ENCODE measurements around the gene SPATA7. TPM values are rescaled to one million over a fixed set of nuclear protein-coding genes. Genes with fewer than 3 reads are reported as not detected.
A peak's percentile ranks its signal among the peaks of the same experiment; 100 is the strongest.

The SPATA7 gene
- total RNA-seq, 1 experiment from 2014 or later: 5.2 TPM

DNA sequence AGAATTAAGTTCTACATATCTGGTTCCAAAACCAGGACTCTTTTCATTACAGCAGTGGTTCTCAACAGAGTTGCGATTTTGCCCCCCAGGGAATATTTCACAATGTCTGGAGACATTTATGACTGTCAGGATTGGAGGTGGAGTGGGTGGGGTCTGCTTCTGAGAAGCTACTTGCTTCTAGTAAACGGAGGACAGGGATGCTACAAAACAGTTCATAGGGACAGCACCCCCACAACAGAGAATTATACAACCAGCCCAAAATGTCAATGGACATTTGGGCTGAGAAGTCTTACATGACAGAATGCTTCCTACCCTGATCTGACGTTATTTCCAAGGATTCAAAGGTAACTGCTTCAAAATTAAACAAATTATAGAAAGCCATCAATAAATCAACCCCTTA, 739 bp upstream of the SPATA7 start:
- intact Hi-C loops (cut with micrococcal nuclease; ENCODE audit: unreplicated experiment): no loop called here
- Histone ChIP-seq H3K27me3 (replicated peaks; ENCODE audit: insufficient read depth, low read depth, low read length, poor library complexity) (peaks cover 12% of the 10 kb centered on the region), H3K4me1 (ENCODE audit: insufficient read depth, low read length, poor library complexity, severe bottlenecking) (peaks cover 12% of the 10 kb centered on the region), H3K9me3 (ENCODE audit: low read depth, low read length, poor library complexity, severe bottlenecking) (no peaks in the 10 kb centered on the region), H3K36me3 (ENCODE audit: insufficient read depth, low read length, poor library complexity, severe bottlenecking) (no peaks in the 10 kb centered on the region), H3K4me3 (ENCODE audit: low read depth, low read length, poor library complexity, severe bottlenecking) (peak overlapping the region; percentile 79), H3K27ac (ENCODE audit: low read depth, low read length, poor library complexity, severe bottlenecking) (no peak overlapping the region)
- ChIA-PET CTCF (interaction anchor here (1.6 kb wide), 1 partner anchor 195 kb away, joined by 5 read pairs; no protein-coding TSS in a partner anchor), POLR2A (ENCODE audit: low non-redundant PET) (no interaction called here)
- TF ChIP-seq EZH2 (IDR thresholded peaks at IDR 0.05; ENCODE audit: borderline replicate concordance, low read depth, low read length, poor library complexity, severe bottlenecking): no peak
- TF ChIP-seq, protein P1, sequence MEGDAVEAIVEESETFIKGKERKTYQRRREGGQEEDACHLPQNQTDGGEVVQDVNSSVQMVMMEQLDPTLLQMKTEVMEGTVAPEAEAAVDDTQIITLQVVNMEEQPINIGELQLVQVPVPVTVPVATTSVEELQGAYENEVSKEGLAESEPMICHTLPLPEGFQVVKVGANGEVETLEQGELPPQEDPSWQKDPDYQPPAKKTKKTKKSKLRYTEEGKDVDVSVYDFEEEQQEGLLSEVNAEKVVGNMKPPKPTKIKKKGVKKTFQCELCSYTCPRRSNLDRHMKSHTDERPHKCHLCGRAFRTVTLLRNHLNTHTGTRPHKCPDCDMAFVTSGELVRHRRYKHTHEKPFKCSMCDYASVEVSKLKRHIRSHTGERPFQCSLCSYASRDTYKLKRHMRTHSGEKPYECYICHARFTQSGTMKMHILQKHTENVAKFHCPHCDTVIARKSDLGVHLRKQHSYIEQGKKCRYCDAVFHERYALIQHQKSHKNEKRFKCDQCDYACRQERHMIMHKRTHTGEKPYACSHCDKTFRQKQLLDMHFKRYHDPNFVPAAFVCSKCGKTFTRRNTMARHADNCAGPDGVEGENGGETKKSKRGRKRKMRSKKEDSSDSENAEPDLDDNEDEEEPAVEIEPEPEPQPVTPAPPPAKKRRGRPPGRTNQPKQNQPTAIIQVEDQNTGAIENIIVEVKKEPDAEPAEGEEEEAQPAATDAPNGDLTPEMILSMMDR (conservative IDR thresholded peaks at IDR 0.05; ENCODE audit: low read depth, low read length): no peak
- no TSS peak for BruUV-seq (replicated peaks)
- peak; percentile 6 for DNase-seq (ENCODE audit: low spot score)

DNA sequence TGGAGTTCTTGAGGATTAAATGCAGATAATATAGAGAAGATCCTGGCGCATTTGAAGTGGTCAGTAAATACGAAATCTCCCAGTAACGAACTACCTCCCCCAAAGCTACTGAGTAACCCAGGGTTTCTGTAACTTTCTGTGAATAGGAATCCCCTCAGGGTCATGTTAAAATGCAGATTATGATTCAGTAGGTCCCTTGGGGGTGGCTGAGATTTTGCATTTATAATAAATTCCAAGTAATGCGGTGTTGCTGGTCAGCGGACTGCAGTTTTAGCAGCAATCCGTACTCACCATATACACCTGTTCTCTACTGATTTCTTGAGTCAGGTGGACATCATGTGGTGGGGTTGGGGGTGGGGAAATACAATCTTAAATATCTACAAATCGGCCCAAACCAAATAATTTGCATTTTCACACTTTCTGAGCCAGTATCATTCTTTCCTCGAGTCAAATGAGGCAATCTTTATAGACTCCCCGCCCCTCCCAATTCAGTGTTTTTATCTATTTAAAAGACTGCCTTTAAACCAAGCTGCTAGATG, 868 bp downstream of the SPATA7 start:
- intact Hi-C loops (cut with micrococcal nuclease; ENCODE audit: unreplicated experiment): no loop called here
- Histone ChIP-seq H3K27me3 (replicated peaks; ENCODE audit: insufficient read depth, low read depth, low read length, poor library complexity) (peaks cover 12% of the 10 kb centered on the region), H3K36me3 (ENCODE audit: insufficient read depth, low read length, poor library complexity, severe bottlenecking) (no peaks in the 10 kb centered on the region), H3K4me1 (ENCODE audit: insufficient read depth, low read length, poor library complexity, severe bottlenecking) (peaks cover 12% of the 10 kb centered on the region), H3K9me3 (ENCODE audit: low read depth, low read length, poor library complexity, severe bottlenecking) (no peaks in the 10 kb centered on the region), H3K4me3 (ENCODE audit: low read depth, low read length, poor library complexity, severe bottlenecking) (peak overlapping the region; percentile 79), H3K27ac (ENCODE audit: low read depth, low read length, poor library complexity, severe bottlenecking) (no peak overlapping the region)
- no peak for DNase-seq (ENCODE audit: low spot score)
- TF ChIP-seq, protein P1 (conservative IDR thresholded peaks at IDR 0.05; ENCODE audit: low read depth, low read length): no peak
- TF ChIP-seq EZH2 (IDR thresholded peaks at IDR 0.05; ENCODE audit: borderline replicate concordance, low read depth, low read length, poor library complexity, severe bottlenecking): no peak
- ChIA-PET CTCF (interaction anchor here (1.6 kb wide), 1 partner anchor 197 kb away, joined by 5 read pairs; no protein-coding TSS in a partner anchor), POLR2A (ENCODE audit: low non-redundant PET) (no interaction called here)
- no TSS peak for BruUV-seq (replicated peaks)

DNA sequence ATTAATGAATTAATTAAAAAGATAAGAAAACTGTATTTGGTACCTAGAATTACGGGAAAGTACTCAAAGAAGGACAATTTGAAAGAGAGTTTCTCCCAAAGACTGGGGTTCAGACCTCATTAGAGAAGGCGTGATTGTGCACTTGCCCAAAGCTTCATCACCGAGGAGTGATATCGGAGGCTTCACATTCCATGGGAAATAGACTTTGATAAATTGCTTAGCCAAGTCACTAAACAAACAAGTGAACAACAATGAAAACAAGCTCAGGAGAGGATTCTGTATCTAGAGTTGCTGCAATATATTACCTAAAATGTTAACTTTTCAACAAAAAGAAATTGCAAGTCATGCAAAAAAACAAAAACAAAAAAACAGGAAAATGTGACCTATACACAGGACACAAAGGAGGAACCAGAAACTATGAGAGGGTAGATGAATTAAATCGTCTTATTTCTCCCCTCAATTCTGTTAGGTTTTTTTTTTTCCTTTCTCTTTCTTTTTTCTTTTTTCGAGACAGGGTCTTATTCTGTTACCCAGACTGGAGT, 3.4 kb downstream of the SPATA7 start:
- no peak for DNase-seq (ENCODE audit: low spot score)
- no peaks in the 10 kb centered on the region for H3K36me3 ChIP-seq (ENCODE audit: insufficient read depth, low read length, poor library complexity, severe bottlenecking)
- ChIA-PET CTCF (no interaction called here), POLR2A (ENCODE audit: low non-redundant PET) (no interaction called here)
- H3K9me3 ChIP-seq (ENCODE audit: low read depth, low read length, poor library complexity, severe bottlenecking): no peaks in the 10 kb centered on the region
- BruUV-seq (replicated peaks): no TSS peak
- TF ChIP-seq, protein P1 (conservative IDR thresholded peaks at IDR 0.05; ENCODE audit: low read depth, low read length): no peak
- TF ChIP-seq EZH2 (IDR thresholded peaks at IDR 0.05; ENCODE audit: borderline replicate concordance, low read depth, low read length, poor library complexity, severe bottlenecking): no peak
- H3K27me3 ChIP-seq (replicated peaks; ENCODE audit: insufficient read depth, low read depth, low read length, poor library complexity): peaks cover 9% of the 10 kb centered on the region
- intact Hi-C loops (cut with micrococcal nuclease; ENCODE audit: unreplicated experiment): no loop called here
- H3K4me1 ChIP-seq (ENCODE audit: insufficient read depth, low read length, poor library complexity, severe bottlenecking): peaks cover 12% of the 10 kb centered on the region
- H3K27ac ChIP-seq (ENCODE audit: low read depth, low read length, poor library complexity, severe bottlenecking): no peak overlapping the region
- H3K4me3 ChIP-seq (ENCODE audit: low read depth, low read length, poor library complexity, severe bottlenecking): no peak overlapping the region

All from A673 (cell line).